Activated B cell treated with CpG ODN at 0.5 μM for 24 hours (primary cell): ENCODE data around the gene FOXP1. TPM values are rescaled to one million over a fixed set of nuclear protein-coding genes. Genes with fewer than 3 reads are reported as not detected.

Experiments
- ATAC-seq: fragments of 200-7000 bp; cut with Tn5 transposase; one replicate; pipeline ENCODE4 v1.10.0; 2021; ENCODE audit warnings: low read depth, mild to moderate bottlenecking, moderate library complexity
- CTCF ChIA-PET: fragments of 350-600 bp; sonication (Branson Sonifier 250); formaldehyde crosslinking; loops from one replicate; lab custom pipeline; 2021; ENCODE audit warnings: antibody characterized with exemption; lab: Charles Lee
- POLR2A ChIA-PET: fragments of 350-600 bp; sonication (Branson Sonifier 250); formaldehyde crosslinking; loops from one replicate; lab custom pipeline; 2021; ENCODE audit warnings: antibody characterized with exemption; lab: Charles Lee
- DNase-seq: peaks from one replicate; pipeline ENCODE4 v3.0.0; 2022
- H3K27ac Mint-ChIP-seq: one replicate; pipeline ENCODE4 v1.8.0; 2020; ENCODE audit warnings: mixed read lengths
- H3K27me3 Mint-ChIP-seq: one replicate; pipeline ENCODE4 v1.8.0; 2021; ENCODE audit warnings: mixed read lengths
- H3K36me3 Mint-ChIP-seq: one replicate; pipeline ENCODE4 v1.8.0; 2021; ENCODE audit warnings: low read depth, mixed read lengths
- H3K4me1 Mint-ChIP-seq: one replicate; pipeline ENCODE4 v1.8.0; 2021; ENCODE audit warnings: mixed read lengths
- H3K4me3 Mint-ChIP-seq: one replicate; pipeline ENCODE4 v1.8.0; 2020; ENCODE audit warnings: mild to moderate bottlenecking, mixed read lengths
- H3K9me3 Mint-ChIP-seq: one replicate; pipeline ENCODE4 v1.8.0; 2020; ENCODE audit warnings: mixed read lengths
- CTCF ChIP-seq: fragments of 200-600 bp; IDR thresholded peaks from one replicate; pipeline ENCODE4 v1.8.0; 2022; ENCODE audit warnings: antibody characterized with exemption, mild to moderate bottlenecking
- intact Hi-C: fragments of 100-400 bp; cut with micrococcal nuclease; formaldehyde crosslinking; loops from one replicate; pipeline ENCODE4 v1.15.1; 2024
- total RNA-seq: library from RNA; stranded (reverse); gene quantifications from 2 replicates; pipeline ENCODE4 v1.2.3, GENCODE V29; 2022

Gene FOXP1
- total RNA-seq, 1 donor from 2014 or later, result 563 TPM

- ChIA-PET POLR2A (interaction anchor here (0.7 to 9.2 kb wide), 2 partner anchors 10 to 63 kb away, joined by 4 to 82 read pairs; no protein-coding TSS in a partner anchor), CTCF (interaction anchor here (1.2 to 1.7 kb wide), 3 partner anchors 11 to 530 kb away, joined by 3 to 4 read pairs (median 3); no protein-coding TSS in a partner anchor)
- DNase-seq (no peak), ATAC-seq (no peak)
- H3K27ac Mint-ChIP-seq, result peak overlapping the region; percentile 26
- TF ChIP-seq CTCF, result no peak
- H3K27me3 Mint-ChIP-seq, result no peaks in the 10 kb centered on the region
- intact Hi-C loops, result loop anchor here (2.0 kb wide), 1 partner anchor 20 kb away; no protein-coding TSS in a partner anchor
- peaks cover 99% of the 10 kb centered on the region for H3K4me1 Mint-ChIP-seq
- H3K36me3 Mint-ChIP-seq, result peaks cover 92% of the 10 kb centered on the region
- no peak overlapping the region for H3K4me3 Mint-ChIP-seq
- no peaks in the 10 kb centered on the region for H3K9me3 Mint-ChIP-seq
These were observed 530.8 kb downstream of the FOXP1 start for GRCh38 chr3:71052716-71053115.

GRCh38 chr3:71051893-71052687 lies 531.4 kb downstream of the FOXP1 start:
- no peaks in the 10 kb centered on the region for H3K9me3 Mint-ChIP-seq
- no peak overlapping the region for H3K27ac Mint-ChIP-seq
- DNase-seq, result no peak
- peaks cover 100% of the 10 kb centered on the region for H3K4me1 Mint-ChIP-seq
- H3K27me3 Mint-ChIP-seq, result no peaks in the 10 kb centered on the region
- no peak for ATAC-seq
- peak overlapping the region; percentile 19 for H3K4me3 Mint-ChIP-seq
- POLR2A ChIA-PET, result interaction anchor here (0.9 to 9.2 kb wide), 3 partner anchors 11 to 41 kb away, joined by 3 to 82 read pairs (median 4); no protein-coding TSS in a partner anchor
- intact Hi-C loops, result loop anchor here (2.0 kb wide), 1 partner anchor 19 kb away; no protein-coding TSS in a partner anchor
- CTCF ChIA-PET, result interaction anchor here (1.2 to 1.7 kb wide), 4 partner anchors 12 to 531 kb away, joined by 3 to 4 read pairs (median 3); no protein-coding TSS in a partner anchor
- TF ChIP-seq CTCF, result no peak
- H3K36me3 Mint-ChIP-seq, result peaks cover 95% of the 10 kb centered on the region

- intact Hi-C loops, result no loop called here
- ChIA-PET CTCF (interaction anchor here (1.2 kb wide), 2 partner anchors 12 to 42 kb away, joined by 3 read pairs; no protein-coding TSS in a partner anchor), POLR2A (interaction anchor here (1.6 to 9.2 kb wide), 2 partner anchors 11 to 40 kb away, joined by 4 to 82 read pairs; no protein-coding TSS in a partner anchor)
- Mint-ChIP-seq H3K27me3 (no peaks in the 10 kb centered on the region), H3K9me3 (no peaks in the 10 kb centered on the region), H3K4me3 (no peak overlapping the region), H3K36me3 (peaks cover 100% of the 10 kb centered on the region), H3K4me1 (peaks cover 100% of the 10 kb centered on the region), H3K27ac (peak overlapping the region; percentile 72)
- no peak for TF ChIP-seq CTCF
- DNase-seq, result no peak
- ATAC-seq, result no peak
These were observed 532.3 kb downstream of the FOXP1 start for GRCh38 chr3:71051259-71051595.

- Mint-ChIP-seq H3K4me3 (peak overlapping the region; percentile 44), H3K4me1 (peaks cover 100% of the 10 kb centered on the region), H3K36me3 (peaks cover 100% of the 10 kb centered on the region), H3K9me3 (no peaks in the 10 kb centered on the region), H3K27ac (peak overlapping the region; percentile 72), H3K27me3 (no peaks in the 10 kb centered on the region)
- DNase-seq (no peak), ATAC-seq (no peak)
- ChIA-PET POLR2A (interaction anchor here (1.6 to 9.2 kb wide), 2 partner anchors 12 to 40 kb away, joined by 4 to 82 read pairs; no protein-coding TSS in a partner anchor), CTCF (interaction anchor here (1.2 kb wide), 1 partner anchor 13 kb away, joined by 3 read pairs; no protein-coding TSS in a partner anchor)
- intact Hi-C loops, result loop anchor here (1.0 kb wide), 1 partner anchor 9 kb away; no protein-coding TSS in a partner anchor
- no peak for TF ChIP-seq CTCF
These were observed 532.8 kb downstream of the FOXP1 start for GRCh38 chr3:71050538-71051258.
